ENCODE results near the gene ARMC12. TPM values are rescaled to one million over a fixed set of nuclear protein-coding genes. Genes with fewer than 3 reads are reported as not detected.

The ARMC12 gene
- polyA plus RNA-seq, 1 experiment: 0.96 TPM

DNA sequence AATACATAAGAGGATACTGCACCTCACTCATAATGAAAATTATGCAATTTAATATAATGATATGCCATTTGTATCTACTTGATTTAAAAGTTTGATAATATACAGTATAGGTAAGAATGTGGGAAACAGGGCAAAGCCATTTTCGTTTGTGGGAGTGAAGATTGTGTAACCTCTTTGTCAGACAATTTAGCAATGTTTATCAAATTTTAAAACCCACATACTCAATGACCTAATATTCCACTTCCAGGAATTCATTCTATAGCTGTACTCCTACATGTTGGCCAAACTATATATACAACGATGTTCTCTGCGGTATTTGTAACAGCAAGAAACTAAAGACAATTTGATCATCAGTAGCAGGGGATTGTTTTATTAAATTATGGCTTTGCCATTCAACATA lies 30.4 kb upstream of the ARMC12 start:
- H3K36me3 ChIP-seq (ENCODE audit: control insufficient read depth, insufficient read depth, low read length): no peaks in the 10 kb centered on the region
- TF ChIP-seq, protein P1, sequence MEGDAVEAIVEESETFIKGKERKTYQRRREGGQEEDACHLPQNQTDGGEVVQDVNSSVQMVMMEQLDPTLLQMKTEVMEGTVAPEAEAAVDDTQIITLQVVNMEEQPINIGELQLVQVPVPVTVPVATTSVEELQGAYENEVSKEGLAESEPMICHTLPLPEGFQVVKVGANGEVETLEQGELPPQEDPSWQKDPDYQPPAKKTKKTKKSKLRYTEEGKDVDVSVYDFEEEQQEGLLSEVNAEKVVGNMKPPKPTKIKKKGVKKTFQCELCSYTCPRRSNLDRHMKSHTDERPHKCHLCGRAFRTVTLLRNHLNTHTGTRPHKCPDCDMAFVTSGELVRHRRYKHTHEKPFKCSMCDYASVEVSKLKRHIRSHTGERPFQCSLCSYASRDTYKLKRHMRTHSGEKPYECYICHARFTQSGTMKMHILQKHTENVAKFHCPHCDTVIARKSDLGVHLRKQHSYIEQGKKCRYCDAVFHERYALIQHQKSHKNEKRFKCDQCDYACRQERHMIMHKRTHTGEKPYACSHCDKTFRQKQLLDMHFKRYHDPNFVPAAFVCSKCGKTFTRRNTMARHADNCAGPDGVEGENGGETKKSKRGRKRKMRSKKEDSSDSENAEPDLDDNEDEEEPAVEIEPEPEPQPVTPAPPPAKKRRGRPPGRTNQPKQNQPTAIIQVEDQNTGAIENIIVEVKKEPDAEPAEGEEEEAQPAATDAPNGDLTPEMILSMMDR (IDR thresholded peaks at IDR 0.05; ENCODE audit: insufficient read depth, low read depth, low read length): no peak
- ChIA-PET POLR2A (no interaction called here), CTCF (interaction anchor here (1.8 kb wide), 1 partner anchor 30 kb away, joined by 4 read pairs; no protein-coding TSS in a partner anchor)
- no peak overlapping the region for H3K4me3 ChIP-seq (ENCODE audit: low read depth, low read length)
- no peak for DNase-seq (ENCODE audit: low read depth)
- no peaks in the 10 kb centered on the region; the same call in 1 of the 2 replicates for H3K27me3 ChIP-seq (ENCODE audit: control insufficient read depth, insufficient read depth, low read length)

DNA sequence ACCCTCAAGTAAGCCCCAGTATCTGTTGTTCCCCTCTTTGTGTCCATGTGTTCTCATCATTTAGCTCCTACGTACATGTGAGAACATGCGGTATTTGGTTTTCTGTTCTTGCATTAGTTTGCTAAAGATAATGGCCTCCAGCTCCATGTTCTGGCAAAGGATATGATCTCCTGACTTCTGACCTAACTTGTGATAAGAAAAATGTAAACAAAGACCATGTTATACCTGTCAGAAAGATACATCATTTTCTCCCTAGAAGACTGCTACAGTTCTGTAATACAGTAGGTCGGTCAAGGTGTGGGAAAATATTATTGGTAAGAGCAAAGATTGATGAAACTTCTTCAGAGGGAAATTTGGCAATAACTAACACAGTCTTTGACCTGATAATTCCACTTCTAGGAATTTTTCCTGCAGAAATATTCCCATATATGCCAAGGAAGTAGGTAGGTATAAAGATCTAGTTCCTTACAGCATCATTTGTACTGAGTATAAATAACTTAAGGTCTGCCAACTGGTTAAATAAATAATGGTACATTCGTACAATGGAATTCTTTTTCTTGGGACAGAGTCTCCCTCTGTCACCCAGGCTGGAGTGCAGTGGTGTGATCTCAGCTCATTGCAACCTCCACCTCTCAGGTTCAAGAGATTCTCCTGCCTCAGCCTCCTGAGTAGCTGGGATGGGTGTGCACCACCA lies 29.0 kb upstream of the ARMC12 start:
- Histone ChIP-seq H3K4me3 (ENCODE audit: low read depth, low read length) (no peak overlapping the region), H3K36me3 (ENCODE audit: control insufficient read depth, insufficient read depth, low read length) (no peaks in the 10 kb centered on the region), H3K27me3 (ENCODE audit: control insufficient read depth, insufficient read depth, low read length) (no peaks in the 10 kb centered on the region; the same call in none of the 2 replicates)
- CTCF ChIA-PET: no interaction called here
- DNase-seq (ENCODE audit: low read depth): no peak
- TF ChIP-seq, protein P1 (IDR thresholded peaks at IDR 0.05; ENCODE audit: insufficient read depth, low read depth, low read length): no peak
- POLR2A ChIA-PET: no interaction called here

DNA sequence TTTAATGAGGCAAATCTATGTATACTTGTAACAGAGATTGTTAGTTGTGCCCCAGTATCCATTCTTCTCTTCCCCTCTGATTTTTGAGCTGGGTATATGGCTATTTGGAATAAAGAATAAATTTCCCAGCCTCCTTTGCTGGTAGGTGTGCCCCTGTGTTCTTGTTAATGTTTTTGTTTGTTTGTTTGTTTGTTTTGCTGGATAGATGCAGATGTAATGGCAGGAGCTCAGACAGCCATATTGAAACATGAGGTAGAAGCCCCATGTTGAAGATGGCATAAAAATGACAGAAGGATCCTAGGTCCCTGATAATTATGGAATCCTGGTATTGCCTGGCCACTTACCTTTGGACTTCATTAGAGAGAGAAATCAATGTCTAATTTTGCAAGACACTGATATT lies 28.2 kb upstream of the ARMC12 start:
- ChIA-PET POLR2A (no interaction called here), CTCF (no interaction called here)
- TF ChIP-seq, protein P1 (IDR thresholded peaks at IDR 0.05; ENCODE audit: insufficient read depth, low read depth, low read length): no peak
- H3K36me3 ChIP-seq (ENCODE audit: control insufficient read depth, insufficient read depth, low read length): no peaks in the 10 kb centered on the region
- H3K4me3 ChIP-seq (ENCODE audit: low read depth, low read length): no peak overlapping the region
- DNase-seq (ENCODE audit: low read depth): no peak
- no peaks in the 10 kb centered on the region; the same call in none of the 2 replicates for H3K27me3 ChIP-seq (ENCODE audit: control insufficient read depth, insufficient read depth, low read length)

DNA sequence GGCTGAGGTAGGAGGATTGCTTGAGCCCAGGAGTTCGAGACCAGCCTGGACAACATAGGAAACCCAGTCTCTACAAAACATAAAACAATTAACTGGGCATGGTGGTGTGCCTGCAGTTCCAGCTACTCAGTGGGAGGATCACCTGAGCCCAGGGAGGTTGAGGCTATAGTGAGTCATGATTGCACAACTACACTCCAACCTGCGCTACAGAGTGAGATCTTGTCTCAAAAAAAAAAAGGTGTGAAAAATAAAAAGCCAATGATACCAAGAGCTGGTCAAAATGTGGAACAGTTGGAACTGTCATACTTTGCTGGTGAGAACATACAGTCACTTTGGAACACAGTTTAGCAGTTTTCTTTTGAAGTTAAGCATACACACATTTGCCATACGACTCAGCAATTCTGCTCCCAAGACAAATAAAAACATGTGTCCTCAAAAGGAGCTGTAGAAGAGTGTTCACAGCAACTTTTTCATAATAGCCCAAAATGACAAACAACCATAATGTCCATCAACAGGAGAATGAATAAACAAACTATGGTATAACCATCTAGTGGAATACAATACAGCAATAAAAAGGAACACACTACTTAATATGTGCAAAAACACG lies 26.5 kb upstream of the ARMC12 start:
- no peaks in the 10 kb centered on the region; the same call in none of the 2 replicates for H3K27me3 ChIP-seq (ENCODE audit: control insufficient read depth, insufficient read depth, low read length)
- POLR2A ChIA-PET: no interaction called here
- DNase-seq (ENCODE audit: low read depth): no peak
- TF ChIP-seq, protein P1 (IDR thresholded peaks at IDR 0.05; ENCODE audit: insufficient read depth, low read depth, low read length): no peak
- H3K4me3 ChIP-seq (ENCODE audit: low read depth, low read length): no peak overlapping the region
- CTCF ChIA-PET: no interaction called here
- H3K36me3 ChIP-seq (ENCODE audit: control insufficient read depth, insufficient read depth, low read length): no peaks in the 10 kb centered on the region

DNA sequence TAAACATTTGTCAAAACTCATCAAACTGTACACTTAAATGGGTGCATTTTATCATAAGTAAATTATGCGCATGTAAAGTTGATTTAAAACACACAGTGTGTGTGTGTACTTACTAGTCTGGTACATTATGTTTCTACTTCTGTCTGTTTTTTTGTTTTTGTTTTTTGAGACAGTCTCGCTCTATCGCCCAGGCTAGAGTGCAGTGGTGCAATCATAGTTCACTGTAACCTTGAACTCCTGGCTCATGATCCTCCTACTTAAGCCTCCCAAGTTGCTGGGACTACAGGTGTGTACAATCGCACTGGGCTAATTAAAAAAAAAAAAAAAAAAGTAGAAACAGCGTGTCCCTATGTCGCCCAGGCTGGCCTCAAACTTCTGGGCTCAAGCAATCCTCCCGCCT lies 25.1 kb upstream of the ARMC12 start:
- POLR2A ChIA-PET: no interaction called here

More for the DNA sequence above, 25.1 kb upstream of the ARMC12 start:
- Histone ChIP-seq H3K27me3 (ENCODE audit: control insufficient read depth, insufficient read depth, low read length) (no peaks in the 10 kb centered on the region; the same call in none of the 2 replicates), H3K36me3 (ENCODE audit: control insufficient read depth, insufficient read depth, low read length) (no peaks in the 10 kb centered on the region), H3K4me3 (ENCODE audit: low read depth, low read length) (no peak overlapping the region)
- CTCF ChIA-PET: no interaction called here
- TF ChIP-seq, protein P1 (IDR thresholded peaks at IDR 0.05; ENCODE audit: insufficient read depth, low read depth, low read length): no peak
- DNase-seq (ENCODE audit: low read depth): no peak

Measured in BJ (cell line).